Hepatocyte (in vitro differentiated cells): ENCODE results near the gene THYN1.

Experiments
- EZH2 ChIP-seq: fragments of 200-600 bp; sonication (generic); IDR thresholded peaks from 2 replicates; pipeline ENCODE4 v1.6.1; 2016; ENCODE audit warnings: antibody characterized with exemption, mild to moderate bottlenecking, borderline replicate concordance
- EZH2phosphoT487 ChIP-seq: fragments of 200-600 bp; sonication (generic); IDR thresholded peaks from one replicate; pipeline ENCODE4 v1.6.1; 2018; ENCODE audit warnings: antibody characterized with exemption, mild to moderate bottlenecking, low read depth, moderate library complexity; ENCODE audit not compliant: unreplicated experiment, severe bottlenecking
- TF ChIP-seq, protein P1 (sequence below): fragments of 200-600 bp; sonication (generic); IDR thresholded peaks from 2 replicates; pipeline ENCODE4 v1.5.1; 2016; ENCODE audit warnings: antibody characterized with exemption, mild to moderate bottlenecking; ENCODE audit not compliant: poor library complexity

- TF ChIP-seq, protein P1, sequence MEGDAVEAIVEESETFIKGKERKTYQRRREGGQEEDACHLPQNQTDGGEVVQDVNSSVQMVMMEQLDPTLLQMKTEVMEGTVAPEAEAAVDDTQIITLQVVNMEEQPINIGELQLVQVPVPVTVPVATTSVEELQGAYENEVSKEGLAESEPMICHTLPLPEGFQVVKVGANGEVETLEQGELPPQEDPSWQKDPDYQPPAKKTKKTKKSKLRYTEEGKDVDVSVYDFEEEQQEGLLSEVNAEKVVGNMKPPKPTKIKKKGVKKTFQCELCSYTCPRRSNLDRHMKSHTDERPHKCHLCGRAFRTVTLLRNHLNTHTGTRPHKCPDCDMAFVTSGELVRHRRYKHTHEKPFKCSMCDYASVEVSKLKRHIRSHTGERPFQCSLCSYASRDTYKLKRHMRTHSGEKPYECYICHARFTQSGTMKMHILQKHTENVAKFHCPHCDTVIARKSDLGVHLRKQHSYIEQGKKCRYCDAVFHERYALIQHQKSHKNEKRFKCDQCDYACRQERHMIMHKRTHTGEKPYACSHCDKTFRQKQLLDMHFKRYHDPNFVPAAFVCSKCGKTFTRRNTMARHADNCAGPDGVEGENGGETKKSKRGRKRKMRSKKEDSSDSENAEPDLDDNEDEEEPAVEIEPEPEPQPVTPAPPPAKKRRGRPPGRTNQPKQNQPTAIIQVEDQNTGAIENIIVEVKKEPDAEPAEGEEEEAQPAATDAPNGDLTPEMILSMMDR, result no peak
- TF ChIP-seq EZH2 (no peak), EZH2phosphoT487 (no peak)
These were observed 9.2 kb downstream of the THYN1 start for GRCh38 chr11:134243913-134244312.
